ENCODE data around the gene PTPRD.

GRCh38 chr9:9998491-9999287 is 614.1 kb downstream of the PTPRD start:
- no peak for TF ChIP-seq EZH2phosphoT487 (IDR thresholded peaks at IDR 0.05; ENCODE audit: borderline replicate concordance, low read length)
- peak; percentile 41 for TF ChIP-seq CTCF (IDR thresholded peaks at IDR 0.05; ENCODE audit: low read depth, low read length, poor library complexity, severe bottlenecking)

Data from DOHH2 (cell line).